ENCODE results near the gene ASPN. TPM values are rescaled to one million over a fixed set of nuclear protein-coding genes. Genes with fewer than 3 reads are reported as not detected.
"Not testable (repeated sequence)": the region's sequence is repeated elsewhere in the genome, so short reads cannot be mapped to it uniquely, and the experiment has no call there.

Gene ASPN
- total RNA-seq, 2 experiments from 2014 or later: not detected

DNA sequence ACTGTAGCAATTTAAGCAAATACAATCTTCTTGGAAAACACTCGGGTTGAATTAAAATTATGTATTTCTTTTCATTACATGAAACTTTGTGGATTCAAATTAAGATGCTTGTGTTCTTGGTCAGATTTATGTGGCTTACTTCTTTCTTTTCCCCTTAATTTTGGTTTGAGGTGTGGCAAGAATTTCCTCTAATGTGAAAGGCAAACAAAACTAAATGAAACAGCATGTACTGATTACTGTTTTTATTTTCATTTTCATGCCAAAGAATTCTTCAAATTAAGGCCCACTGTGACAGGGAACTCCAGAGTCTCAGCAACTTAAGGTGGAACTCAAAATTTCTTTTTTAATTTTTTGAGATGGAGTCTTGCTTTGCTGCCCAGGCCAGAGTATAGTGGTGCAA, 58.0 kb downstream of the ASPN start, which contains the start of gene OMD:
Gene OMD, minus strand, starts transcription at position 132 of the 400 bp plus-strand sequence. CDS start 6,913 bp downstream, outside the sequence.
- CTCF ChIA-PET: no interaction called here
- Mint-ChIP-seq H3K36me3 (ENCODE audit: low read depth) (no peaks in the 10 kb centered on the region), H3K9me3 (no peaks in the 10 kb centered on the region), H3K4me1 (ENCODE audit: low read depth) (no peaks in the 10 kb centered on the region), H3K27ac (no peak within 1 kb of the TSS), H3K27me3 (ENCODE audit: low read depth) (no peaks in the 10 kb centered on the region), H3K4me3 (no peak within 1 kb of the TSS)
- DNase-seq: no peak
- intact Hi-C loops (cut with micrococcal nuclease): no loop called here

DNA sequence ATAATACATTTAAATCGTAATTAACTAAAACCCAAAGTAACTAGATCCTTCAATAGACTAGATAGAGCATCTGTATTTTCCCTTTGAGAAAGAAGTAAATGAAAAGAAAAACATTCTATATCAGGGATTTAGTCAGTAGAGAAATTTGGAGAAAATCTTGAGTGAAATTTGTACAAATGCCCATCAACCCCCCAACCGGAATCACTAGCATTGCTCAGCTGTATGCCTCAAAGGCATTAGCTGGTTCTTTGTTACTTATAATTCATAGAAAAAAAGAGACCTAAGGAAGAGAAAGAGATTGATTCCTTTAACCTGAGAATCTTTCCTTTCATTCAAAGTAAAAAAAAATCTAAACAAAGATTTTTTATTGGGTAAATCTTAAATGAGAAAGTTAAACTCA, 58.7 kb downstream of the ASPN start:
- no peak overlapping the region for H3K4me3 Mint-ChIP-seq
- no peaks in the 10 kb centered on the region for H3K27me3 Mint-ChIP-seq (ENCODE audit: low read depth)
- intact Hi-C loops (cut with micrococcal nuclease): no loop called here
- H3K27ac Mint-ChIP-seq: no peak overlapping the region
- no peak for DNase-seq
- H3K4me1 Mint-ChIP-seq (ENCODE audit: low read depth): no peaks in the 10 kb centered on the region
- CTCF ChIA-PET: no interaction called here
- no peaks in the 10 kb centered on the region for H3K36me3 Mint-ChIP-seq (ENCODE audit: low read depth)
- H3K9me3 Mint-ChIP-seq: no peaks in the 10 kb centered on the region

DNA sequence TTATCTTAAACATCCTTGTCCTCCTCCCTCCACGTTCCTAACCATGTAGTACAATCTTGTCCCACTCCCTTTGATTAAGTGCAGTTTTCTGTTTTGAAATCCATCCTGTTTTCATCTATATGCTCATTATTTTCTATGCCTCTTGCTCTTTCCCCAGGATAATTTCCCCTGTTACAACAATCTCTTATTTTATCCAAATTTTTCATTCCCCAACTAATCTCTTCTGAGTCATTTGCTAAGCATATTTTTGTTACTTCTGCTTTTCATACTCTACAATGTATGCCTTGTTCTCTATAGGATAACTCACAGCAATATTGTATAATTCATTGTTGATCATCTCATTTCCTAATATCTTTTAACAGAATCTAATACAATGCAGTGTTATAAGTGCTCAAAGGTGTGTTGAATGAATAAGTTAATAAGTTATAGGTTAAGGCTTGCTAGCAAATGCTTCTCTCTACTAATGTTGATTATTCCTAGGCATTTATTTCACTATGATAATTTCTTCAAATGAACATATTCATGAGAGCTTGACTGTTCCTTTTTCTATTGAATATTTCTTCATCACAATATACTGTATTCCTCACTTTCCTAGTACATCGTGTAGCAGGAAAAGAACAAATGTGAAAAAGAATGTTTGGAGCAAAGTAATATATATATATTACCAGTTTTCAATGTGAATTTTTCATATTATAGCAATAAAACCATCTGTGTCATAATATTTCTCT, 59.5 kb downstream of the ASPN start:
- no peaks in the 10 kb centered on the region for H3K9me3 Mint-ChIP-seq
- CTCF ChIA-PET: no interaction called here
- no peak for DNase-seq
- no peaks in the 10 kb centered on the region for H3K36me3 Mint-ChIP-seq (ENCODE audit: low read depth)
- no peaks in the 10 kb centered on the region for H3K4me1 Mint-ChIP-seq (ENCODE audit: low read depth)
- H3K27me3 Mint-ChIP-seq (ENCODE audit: low read depth): no peaks in the 10 kb centered on the region
- intact Hi-C loops (cut with micrococcal nuclease): no loop called here
- H3K4me3 Mint-ChIP-seq: no peak overlapping the region
- no peak overlapping the region for H3K27ac Mint-ChIP-seq

DNA sequence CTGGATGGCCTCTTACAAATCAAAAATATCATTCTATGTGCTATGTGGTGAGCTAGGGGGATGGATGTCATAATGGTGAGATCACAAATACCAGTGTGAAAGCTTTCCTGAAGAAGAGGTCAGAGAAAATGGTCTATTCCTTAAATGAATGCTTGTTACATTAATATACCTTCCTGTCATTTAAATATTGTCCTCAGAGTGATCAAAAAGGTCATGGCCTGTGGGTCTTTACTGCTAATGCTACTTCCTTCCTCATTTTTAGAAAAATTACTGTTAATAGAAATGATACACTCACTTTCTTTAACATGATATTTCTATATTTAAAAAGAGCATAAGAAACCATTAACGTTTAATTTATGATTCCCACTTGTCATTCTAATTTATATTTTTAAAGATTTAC, 67.7 kb downstream of the ASPN start:
- DNase-seq: no peak
- peaks cover 2% of the 10 kb centered on the region for H3K36me3 Mint-ChIP-seq (ENCODE audit: low read depth)
- CTCF ChIA-PET: no interaction called here
- H3K4me1 Mint-ChIP-seq (ENCODE audit: low read depth): no peaks in the 10 kb centered on the region
- no peak overlapping the region for H3K27ac Mint-ChIP-seq
- no peak overlapping the region for H3K4me3 Mint-ChIP-seq
- intact Hi-C loops (cut with micrococcal nuclease): no loop called here
- no peaks in the 10 kb centered on the region for H3K27me3 Mint-ChIP-seq (ENCODE audit: low read depth)
- H3K9me3 Mint-ChIP-seq: no peaks in the 10 kb centered on the region

DNA sequence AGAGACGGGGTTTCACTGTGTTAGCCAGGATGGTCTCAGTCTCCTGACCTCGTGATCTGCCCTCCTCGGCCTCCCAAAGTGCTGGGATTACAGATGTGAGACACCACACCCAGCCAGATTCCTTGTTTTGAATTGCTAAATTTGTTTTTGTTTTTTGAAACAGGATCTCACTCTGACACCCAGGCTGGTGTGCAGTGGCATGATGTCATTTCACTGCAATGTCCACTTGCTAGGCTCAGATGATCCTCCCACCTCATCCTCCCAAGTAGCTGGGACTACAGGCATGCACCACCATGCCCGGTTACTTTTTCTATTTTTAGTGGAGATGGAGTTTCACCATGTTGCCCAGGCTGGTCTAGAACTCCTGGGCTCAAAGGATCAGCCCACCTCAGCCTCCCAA, 71.1 kb downstream of the ASPN start:
- H3K36me3 Mint-ChIP-seq (ENCODE audit: low read depth); CTCF ChIA-PET; intact Hi-C loops (cut with micrococcal nuclease); H3K27me3 Mint-ChIP-seq (ENCODE audit: low read depth); H3K4me3 Mint-ChIP-seq; DNase-seq; H3K9me3 Mint-ChIP-seq; H3K27ac Mint-ChIP-seq: not testable (repeated sequence)
- peaks cover 11% of the 10 kb centered on the region for H3K4me1 Mint-ChIP-seq (ENCODE audit: low read depth)

DNA sequence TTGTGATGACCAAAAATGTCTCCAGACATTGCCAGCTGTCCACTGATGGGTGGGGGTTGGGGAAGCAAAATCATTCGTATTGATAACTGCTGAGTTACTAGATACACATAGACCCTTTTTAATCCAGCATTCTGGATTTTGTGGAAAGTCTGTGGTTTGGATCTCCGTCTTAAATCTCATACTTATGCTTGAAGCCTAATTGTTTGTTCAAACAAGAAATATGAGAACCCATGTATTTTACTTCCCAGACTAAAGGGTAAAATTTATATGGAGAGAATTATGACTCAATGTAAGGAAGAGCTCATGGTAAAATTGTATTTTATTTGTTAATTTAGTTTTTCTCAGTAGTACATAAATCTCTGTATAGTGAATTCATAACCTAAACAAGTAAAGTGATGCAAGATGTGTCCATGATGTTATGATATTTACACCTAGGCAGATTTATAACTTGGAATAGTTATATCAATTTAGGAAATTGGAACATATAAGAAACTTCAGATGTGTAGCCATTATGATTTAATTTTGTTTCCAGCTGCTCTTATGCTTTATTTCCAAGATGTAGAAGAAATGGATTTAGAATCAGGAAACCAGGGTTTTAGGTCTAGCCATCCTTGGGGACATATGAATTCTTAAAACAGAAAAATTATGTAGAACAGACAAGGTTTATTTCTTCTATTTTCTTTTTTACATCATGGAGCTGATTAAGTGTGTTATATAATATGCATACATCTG, 73.4 kb downstream of the ASPN start:
- Mint-ChIP-seq H3K4me1 (ENCODE audit: low read depth) (peaks cover 24% of the 10 kb centered on the region), H3K9me3 (no peaks in the 10 kb centered on the region), H3K27ac (no peak overlapping the region), H3K4me3 (no peak overlapping the region), H3K36me3 (ENCODE audit: low read depth) (peaks cover 2% of the 10 kb centered on the region), H3K27me3 (ENCODE audit: low read depth) (no peaks in the 10 kb centered on the region)
- DNase-seq: no peak
- CTCF ChIA-PET: no interaction called here
- intact Hi-C loops (cut with micrococcal nuclease): no loop called here

DNA sequence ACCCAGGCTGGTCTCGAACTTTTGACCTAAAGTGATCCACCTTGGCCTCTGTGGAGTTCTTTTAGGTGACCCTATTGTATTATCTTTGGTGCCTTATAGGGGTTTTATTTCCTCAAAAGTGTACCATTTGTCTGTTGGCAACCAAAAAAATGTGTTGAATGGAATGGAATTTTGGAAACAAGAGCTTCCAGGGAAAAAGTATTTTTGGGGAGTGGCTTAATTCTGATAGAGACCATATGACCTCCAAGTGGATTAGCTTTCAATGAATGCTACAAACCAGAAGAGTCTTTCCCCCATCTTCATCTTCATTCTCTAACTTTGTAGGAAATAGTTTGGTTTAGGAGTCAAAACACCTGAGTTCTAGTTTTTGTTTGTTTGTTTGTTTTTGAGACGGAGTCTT, 74.5 kb downstream of the ASPN start:
- H3K4me3 Mint-ChIP-seq: no peak overlapping the region
- H3K27ac Mint-ChIP-seq: no peak overlapping the region
- CTCF ChIA-PET: no interaction called here
- H3K9me3 Mint-ChIP-seq: no peaks in the 10 kb centered on the region
- peaks cover 2% of the 10 kb centered on the region for H3K36me3 Mint-ChIP-seq (ENCODE audit: low read depth)
- peaks cover 24% of the 10 kb centered on the region for H3K4me1 Mint-ChIP-seq (ENCODE audit: low read depth)
- no peaks in the 10 kb centered on the region for H3K27me3 Mint-ChIP-seq (ENCODE audit: low read depth)
- intact Hi-C loops (cut with micrococcal nuclease): no loop called here
- no peak for DNase-seq

DNA sequence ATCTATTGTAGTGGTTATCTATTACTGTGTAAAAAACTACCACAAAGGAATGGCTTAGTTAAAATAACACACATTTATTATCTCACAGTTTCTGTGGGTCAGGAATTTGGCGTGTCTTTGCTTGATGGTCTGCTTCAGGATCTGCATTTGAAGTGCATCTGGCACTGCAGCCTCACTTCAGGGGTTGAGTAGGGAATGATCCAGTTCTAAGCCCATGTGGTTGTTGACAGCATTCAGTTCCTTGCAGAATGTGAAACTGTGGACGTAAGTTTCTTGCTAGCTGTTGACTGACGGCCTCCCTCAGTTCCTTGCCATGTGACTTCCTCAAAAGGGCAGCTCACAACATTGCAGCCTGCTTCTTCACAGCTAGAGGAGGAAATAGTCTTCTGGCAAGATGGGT, 75.8 kb downstream of the ASPN start:
- Mint-ChIP-seq H3K27me3 (ENCODE audit: low read depth) (no peaks in the 10 kb centered on the region), H3K36me3 (ENCODE audit: low read depth) (no peaks in the 10 kb centered on the region), H3K4me3 (no peak overlapping the region), H3K9me3 (no peaks in the 10 kb centered on the region), H3K4me1 (ENCODE audit: low read depth) (peaks cover 26% of the 10 kb centered on the region), H3K27ac (no peak overlapping the region)
- DNase-seq: peak; percentile 48
- intact Hi-C loops (cut with micrococcal nuclease): no loop called here
- CTCF ChIA-PET: no interaction called here

Small RNAs within 50 kb of the gene (microRNA-seq; reads per million reads assigned to microRNA genes)
- gene MIR4670 (ENCODE audit: borderline microRNAs expressed, borderline replicate concordance): not detected

Other genes with a start within 250 kb of the ASPN start
- gene IARS1, start 188.8 kb downstream of the ASPN start, total RNA-seq: 100 to 1,000 TPM; 271 to 272 TPM
- gene NOL8, start 157.2 kb downstream of the ASPN start, total RNA-seq: 10 to 100 TPM; 41.0 to 46.2 TPM
- gene CENPP, start 156.6 kb downstream of the ASPN start, total RNA-seq: 10 to 100 TPM; 24.9 to 26.5 TPM
- gene OGN, start 77.9 kb downstream of the ASPN start, total RNA-seq: not detected
- gene OMD, start 58.0 kb downstream of the ASPN start, total RNA-seq: not detected
- gene ECM2, start 53.5 kb upstream of the ASPN start, total RNA-seq: not detected
- gene IPPK, start 187.6 kb upstream of the ASPN start, total RNA-seq: 1 to 10 TPM; 7.6 to 8.2 TPM